ENCODE data around the gene INSIG1.

The INSIG1 gene

DNA sequence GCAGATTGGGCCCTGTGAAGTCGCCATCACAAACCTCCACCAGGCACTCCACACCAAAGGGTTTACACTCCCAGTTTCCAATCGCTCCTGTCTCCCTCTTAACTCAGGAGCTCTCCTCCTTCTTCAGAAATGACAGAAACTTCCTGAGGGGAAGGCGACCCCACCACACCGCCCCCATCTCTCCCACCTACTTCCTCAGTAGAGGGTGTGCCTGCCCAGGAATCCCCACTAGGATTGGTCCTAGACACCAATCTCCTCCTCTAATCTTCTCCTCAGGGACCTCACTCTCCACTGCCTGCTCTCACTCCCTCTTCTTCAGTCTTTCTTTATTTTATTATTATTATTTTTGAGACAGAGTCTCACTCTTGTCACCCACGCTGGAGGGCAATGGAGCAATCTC is 5.9 kb upstream of the INSIG1 start:
- H3K4me3 ChIP-seq = no peak overlapping the region
- H3K27ac ChIP-seq = no peak overlapping the region
- peaks cover 0 to 4% (median 4%) of the 10 kb centered on the region in 4 donors for H3K4me1 ChIP-seq
- no peak for DNase-seq
- H3K36me3 ChIP-seq = no peaks in the 10 kb centered on the region
- peaks cover 0 to 4% of the 10 kb centered on the region in 2 donors for H3K27me3 ChIP-seq
- H3K9me3 ChIP-seq = no peaks in the 10 kb centered on the region
- TF ChIP-seq, protein P1, sequence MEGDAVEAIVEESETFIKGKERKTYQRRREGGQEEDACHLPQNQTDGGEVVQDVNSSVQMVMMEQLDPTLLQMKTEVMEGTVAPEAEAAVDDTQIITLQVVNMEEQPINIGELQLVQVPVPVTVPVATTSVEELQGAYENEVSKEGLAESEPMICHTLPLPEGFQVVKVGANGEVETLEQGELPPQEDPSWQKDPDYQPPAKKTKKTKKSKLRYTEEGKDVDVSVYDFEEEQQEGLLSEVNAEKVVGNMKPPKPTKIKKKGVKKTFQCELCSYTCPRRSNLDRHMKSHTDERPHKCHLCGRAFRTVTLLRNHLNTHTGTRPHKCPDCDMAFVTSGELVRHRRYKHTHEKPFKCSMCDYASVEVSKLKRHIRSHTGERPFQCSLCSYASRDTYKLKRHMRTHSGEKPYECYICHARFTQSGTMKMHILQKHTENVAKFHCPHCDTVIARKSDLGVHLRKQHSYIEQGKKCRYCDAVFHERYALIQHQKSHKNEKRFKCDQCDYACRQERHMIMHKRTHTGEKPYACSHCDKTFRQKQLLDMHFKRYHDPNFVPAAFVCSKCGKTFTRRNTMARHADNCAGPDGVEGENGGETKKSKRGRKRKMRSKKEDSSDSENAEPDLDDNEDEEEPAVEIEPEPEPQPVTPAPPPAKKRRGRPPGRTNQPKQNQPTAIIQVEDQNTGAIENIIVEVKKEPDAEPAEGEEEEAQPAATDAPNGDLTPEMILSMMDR (IDR thresholded peaks at IDR 0.05) = no peak
- intact Hi-C loops (cut with DNase I; ENCODE audit: low total_unique reads) = loop anchor here (10.0 kb wide), 1 partner anchor 97 kb away; no protein-coding TSS in a partner anchor

DNA sequence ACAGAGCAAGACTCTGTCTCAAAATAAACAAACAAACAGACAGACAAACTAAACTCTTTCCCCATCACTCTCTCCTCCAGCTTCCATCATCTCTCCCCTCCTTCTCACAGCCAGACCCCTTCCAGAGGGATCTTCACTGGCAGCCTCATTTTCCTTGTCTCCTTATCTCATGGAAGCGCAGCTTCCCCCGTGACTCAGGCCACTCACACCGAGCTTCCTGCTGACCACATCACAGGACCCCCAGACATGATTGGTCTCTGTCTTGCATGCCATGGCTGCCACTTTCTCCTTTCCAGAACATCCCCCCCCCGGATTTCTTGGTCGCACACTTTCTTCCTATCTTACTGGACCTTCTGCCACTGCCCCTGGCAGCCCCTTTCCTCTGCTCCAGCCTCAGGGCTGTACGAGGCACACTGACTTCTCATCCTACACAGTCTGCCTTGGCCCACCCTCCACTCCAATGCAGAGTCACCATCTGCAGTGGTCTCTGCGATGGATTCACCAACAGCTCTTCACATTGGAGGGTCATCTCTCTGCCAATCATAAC is 4.9 kb upstream of the INSIG1 start:
- intact Hi-C loops (cut with DNase I; ENCODE audit: low total_unique reads) = loop anchor here (10.0 kb wide), 1 partner anchor 98 kb away; no protein-coding TSS in a partner anchor
- DNase-seq = no peak
- H3K4me1 ChIP-seq = peaks cover 0 to 9% (median 8%) of the 10 kb centered on the region in 4 donors

DNA sequence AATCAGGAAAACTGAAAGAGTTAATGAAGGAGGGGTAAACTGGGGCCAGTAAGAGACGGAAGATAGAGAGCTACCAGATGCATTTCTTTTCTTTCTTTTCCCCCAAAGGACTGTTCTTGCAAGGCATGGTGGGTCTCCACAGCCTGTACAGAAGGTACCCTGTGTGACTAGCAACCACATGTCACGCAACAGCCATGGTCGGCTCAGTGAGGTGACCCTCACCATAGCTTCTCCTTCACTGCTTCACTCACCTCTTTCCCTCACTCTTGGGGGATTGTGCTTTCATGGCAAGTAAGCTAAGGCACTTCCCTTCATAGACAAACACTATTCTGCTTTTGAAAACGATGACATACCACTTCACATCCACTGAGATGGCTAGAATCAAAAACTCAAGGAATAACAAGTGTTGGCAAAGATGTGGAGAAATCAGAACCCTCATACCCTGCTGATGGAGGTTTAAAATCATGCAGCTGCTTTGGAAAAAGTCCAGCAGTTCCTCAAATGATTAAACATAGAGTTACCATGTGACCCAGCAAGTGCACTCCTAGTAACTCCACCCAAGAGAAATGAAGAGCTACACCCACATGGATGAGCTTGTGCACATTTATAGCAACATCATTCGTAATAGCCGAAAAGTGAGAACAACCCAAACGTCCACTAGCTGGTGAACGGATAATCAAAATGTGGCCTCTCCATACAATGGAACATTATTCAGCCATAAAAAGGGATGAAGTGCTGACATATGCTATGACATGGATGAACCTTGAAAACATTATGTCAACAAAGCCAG is 3.8 kb upstream of the INSIG1 start:
- H3K27ac ChIP-seq = no peak overlapping the region
- TF ChIP-seq, protein P1 (IDR thresholded peaks at IDR 0.05) = no peak
- no peaks in the 10 kb centered on the region for H3K9me3 ChIP-seq
- DNase-seq = no peak
- H3K27me3 ChIP-seq = no peaks in the 10 kb centered on the region
- H3K36me3 ChIP-seq = no peaks in the 10 kb centered on the region
- peaks cover 0 to 9% (median 8%) of the 10 kb centered on the region in 4 donors for H3K4me1 ChIP-seq
- intact Hi-C loops (cut with DNase I; ENCODE audit: low total_unique reads) = loop anchor here (10.0 kb wide), 1 partner anchor 99 kb away; no protein-coding TSS in a partner anchor
- no peak overlapping the region for H3K4me3 ChIP-seq

More for the DNA sequence above, 4.9 kb upstream of the INSIG1 start:
- TF ChIP-seq, protein P1 (IDR thresholded peaks at IDR 0.05) = no peak
- Histone ChIP-seq H3K9me3 (no peaks in the 10 kb centered on the region), H3K27me3 (no peaks in the 10 kb centered on the region), H3K36me3 (no peaks in the 10 kb centered on the region), H3K27ac (no peak overlapping the region), H3K4me3 (no peak overlapping the region)

DNA sequence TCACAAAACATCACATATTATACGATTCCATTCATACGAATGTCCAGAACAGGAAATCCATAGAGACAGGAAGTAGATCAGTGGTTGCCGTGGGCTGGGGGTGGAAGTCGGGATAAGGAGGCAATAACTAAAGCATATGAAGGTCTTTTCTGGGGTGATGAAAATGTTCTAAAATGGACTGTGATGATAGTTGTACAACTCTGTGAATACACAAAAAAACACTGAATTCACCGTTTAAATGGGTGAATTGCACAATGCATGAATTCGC is 3.2 kb upstream of the INSIG1 start:
- intact Hi-C loops (cut with DNase I; ENCODE audit: low total_unique reads) = loop anchor here (10.0 kb wide), 1 partner anchor 100 kb away; no protein-coding TSS in a partner anchor
- Histone ChIP-seq H3K4me3 (no peak overlapping the region), H3K27ac (no peak overlapping the region), H3K36me3 (no peaks in the 10 kb centered on the region), H3K27me3 (no peaks in the 10 kb centered on the region), H3K9me3 (no peaks in the 10 kb centered on the region), H3K4me1 (peaks cover 0 to 11% (median 10%) of the 10 kb centered on the region in 4 donors)
- TF ChIP-seq, protein P1 (IDR thresholded peaks at IDR 0.05) = no peak
- DNase-seq = no peak

DNA sequence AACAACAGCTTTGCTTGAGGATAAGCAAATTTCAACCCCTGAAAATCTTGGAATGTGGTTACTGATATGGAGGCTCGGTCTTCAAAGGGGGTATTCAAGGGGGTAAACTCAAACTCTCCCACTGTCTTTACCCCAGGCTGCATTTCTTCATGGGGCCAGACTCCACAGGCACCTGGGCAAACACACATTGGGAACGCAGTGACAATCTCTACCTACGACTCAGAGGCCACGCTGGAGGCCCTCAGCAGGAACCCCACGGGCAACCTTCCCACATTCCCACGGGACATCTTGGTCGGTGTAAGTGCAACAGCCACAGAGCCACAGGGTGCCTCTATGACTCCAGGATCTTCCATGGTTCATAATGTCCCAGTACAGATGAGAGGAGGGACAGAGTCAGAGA is 2.2 kb upstream of the INSIG1 start:
- intact Hi-C loops (cut with DNase I; ENCODE audit: low total_unique reads) = loop anchor here (5.0 to 10.0 kb wide), 2 partner anchors 101 to 293 kb away; partner anchors contain the start of gene PAXIP1
- peaks cover 0 to 22% (median 18%) of the 10 kb centered on the region in 4 donors for H3K4me1 ChIP-seq
- no peaks in the 10 kb centered on the region for H3K27me3 ChIP-seq
- H3K36me3 ChIP-seq = no peaks in the 10 kb centered on the region
- no peaks in the 10 kb centered on the region for H3K9me3 ChIP-seq
- no peak for DNase-seq
- TF ChIP-seq, protein P1 (IDR thresholded peaks at IDR 0.05) = no peak
- H3K27ac ChIP-seq = no peak overlapping the region
- H3K4me3 ChIP-seq = no peak overlapping the region
